Tibial nerve (tissue), 4 donors: Measurements from ENCODE around the gene FCF1.

Experiments
- EP300 ChIP-seq, 2 donors: sonication (generic); formaldehyde crosslinking; IDR thresholded peaks; one replicate each; pipeline ENCODE4 v1.6.1; 2017; ENCODE audit warnings: antibody characterized with exemption in 2 of 2, mild to moderate bottlenecking in 1 of 2
- POLR2A ChIP-seq, 2 donors: fragments of 450-650 bp; IDR thresholded peaks; one replicate each; pipeline ENCODE4 v1.6.1; 2017; ENCODE audit warnings: antibody characterized with exemption in 2 of 2, mild to moderate bottlenecking in 2 of 2, moderate library complexity in 2 of 2
- TF ChIP-seq, protein P1 (sequence below), 5 experiments: fragments of 200-600 bp in 3 of 5; fragments of 450-650 bp in 2 of 5; sonication (generic) in 3 of 5; IDR thresholded peaks; one replicate each; pipeline ENCODE4 v1.5.1; 2016 to 2019; ENCODE audit warnings: antibody characterized with exemption in 5 of 5, mild to moderate bottlenecking in 3 of 5, moderate library complexity in 2 of 5

DNA sequence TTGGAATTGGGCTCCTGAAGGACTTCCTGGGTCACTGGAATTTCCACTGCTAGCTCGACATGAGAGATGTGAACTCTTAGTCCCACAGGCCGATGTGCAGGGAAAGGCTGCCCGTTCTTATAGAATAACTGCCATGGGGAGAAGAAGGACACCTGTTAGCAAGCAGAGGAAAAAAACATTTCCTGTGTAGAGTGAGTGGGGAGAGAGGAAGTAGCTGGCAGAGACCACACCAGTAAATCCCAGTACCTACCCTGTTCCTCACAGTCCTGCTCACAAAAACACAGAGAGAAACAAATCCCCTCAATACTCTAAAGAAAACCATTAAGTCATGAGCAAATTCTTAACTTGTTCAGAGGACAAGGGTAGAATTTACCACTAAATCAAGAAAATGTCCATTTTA, 29.5 kb upstream of the FCF1 start:
- TF ChIP-seq, protein P1, sequence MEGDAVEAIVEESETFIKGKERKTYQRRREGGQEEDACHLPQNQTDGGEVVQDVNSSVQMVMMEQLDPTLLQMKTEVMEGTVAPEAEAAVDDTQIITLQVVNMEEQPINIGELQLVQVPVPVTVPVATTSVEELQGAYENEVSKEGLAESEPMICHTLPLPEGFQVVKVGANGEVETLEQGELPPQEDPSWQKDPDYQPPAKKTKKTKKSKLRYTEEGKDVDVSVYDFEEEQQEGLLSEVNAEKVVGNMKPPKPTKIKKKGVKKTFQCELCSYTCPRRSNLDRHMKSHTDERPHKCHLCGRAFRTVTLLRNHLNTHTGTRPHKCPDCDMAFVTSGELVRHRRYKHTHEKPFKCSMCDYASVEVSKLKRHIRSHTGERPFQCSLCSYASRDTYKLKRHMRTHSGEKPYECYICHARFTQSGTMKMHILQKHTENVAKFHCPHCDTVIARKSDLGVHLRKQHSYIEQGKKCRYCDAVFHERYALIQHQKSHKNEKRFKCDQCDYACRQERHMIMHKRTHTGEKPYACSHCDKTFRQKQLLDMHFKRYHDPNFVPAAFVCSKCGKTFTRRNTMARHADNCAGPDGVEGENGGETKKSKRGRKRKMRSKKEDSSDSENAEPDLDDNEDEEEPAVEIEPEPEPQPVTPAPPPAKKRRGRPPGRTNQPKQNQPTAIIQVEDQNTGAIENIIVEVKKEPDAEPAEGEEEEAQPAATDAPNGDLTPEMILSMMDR (IDR thresholded peaks at IDR 0.05) = no peak
- no peak for TF ChIP-seq EP300 (IDR thresholded peaks at IDR 0.05)
- TF ChIP-seq POLR2A (IDR thresholded peaks at IDR 0.05) = no peak
